ENCODE measurements around the gene DAD1. TPM values are rescaled to one million over a fixed set of nuclear protein-coding genes. Genes with fewer than 3 reads are reported as not detected.
"Not testable (repeated sequence)": the region's sequence is repeated elsewhere in the genome, so short reads cannot be mapped to it uniquely, and the experiment has no call there.

The DAD1 gene
- total RNA-seq, 3 donors from 2014 or later = 287 to 323 (median 300) TPM

DNA sequence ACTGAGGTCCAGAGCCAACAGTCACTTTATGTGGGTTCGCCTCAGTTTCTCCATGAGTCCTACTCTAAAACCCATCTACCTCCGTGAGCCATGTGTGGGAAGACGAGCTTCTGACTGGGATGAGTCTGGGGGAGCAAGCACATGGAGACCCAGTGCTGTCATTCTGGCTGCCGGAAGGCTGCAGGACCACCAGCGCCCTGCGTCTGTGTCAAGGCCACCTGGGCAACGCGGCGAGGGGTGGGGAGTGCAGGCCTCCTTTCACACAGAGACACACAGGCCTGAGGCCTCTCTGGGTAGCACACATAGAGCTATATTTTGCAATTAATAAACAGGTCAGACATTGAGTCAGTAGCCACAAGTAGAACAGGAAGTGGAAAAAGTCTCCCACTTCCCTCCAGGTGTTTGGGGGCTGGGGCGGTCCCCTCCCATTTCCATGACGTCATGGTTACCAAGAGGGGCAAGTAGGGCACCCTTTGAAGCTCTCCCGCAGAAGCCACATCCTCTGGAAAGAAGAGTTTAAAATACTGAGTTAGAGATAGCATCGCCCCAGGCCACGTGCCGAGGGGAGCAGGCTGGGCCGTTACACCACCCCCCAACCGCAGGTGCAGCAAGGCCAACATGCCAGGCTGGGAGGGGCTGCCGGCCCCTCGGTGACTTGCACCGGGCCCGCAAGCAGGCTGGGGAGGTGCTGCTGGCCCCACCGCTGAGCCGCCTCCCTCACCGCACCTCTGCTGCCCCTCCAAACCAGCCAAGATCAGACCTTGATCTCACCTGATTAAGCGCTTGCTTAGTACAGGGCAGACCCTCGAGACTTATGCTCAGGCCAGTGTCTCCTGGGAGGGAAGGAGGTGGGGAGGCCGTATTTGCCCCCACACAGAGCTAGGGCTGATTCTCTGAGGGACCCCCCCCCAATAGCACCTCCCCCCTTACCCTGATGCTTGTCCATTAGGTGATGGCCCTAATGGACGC, 32.7 kb downstream of the DAD1 start:
- DNase-seq = peak; percentile 95
- H3K4me1 Mint-ChIP-seq (ENCODE audit: low read depth) = peaks cover 91% of the 10 kb centered on the region
- peaks cover 22% of the 10 kb centered on the region for H3K36me3 Mint-ChIP-seq (ENCODE audit: insufficient read depth)
- peak overlapping the region; percentile 84 for H3K4me3 Mint-ChIP-seq
- no peaks in the 10 kb centered on the region for H3K9me3 Mint-ChIP-seq
- peak; percentile 62 to 66 for ATAC-seq
- H3K27me3 Mint-ChIP-seq (ENCODE audit: low read depth) = peaks cover 2% of the 10 kb centered on the region

DNA sequence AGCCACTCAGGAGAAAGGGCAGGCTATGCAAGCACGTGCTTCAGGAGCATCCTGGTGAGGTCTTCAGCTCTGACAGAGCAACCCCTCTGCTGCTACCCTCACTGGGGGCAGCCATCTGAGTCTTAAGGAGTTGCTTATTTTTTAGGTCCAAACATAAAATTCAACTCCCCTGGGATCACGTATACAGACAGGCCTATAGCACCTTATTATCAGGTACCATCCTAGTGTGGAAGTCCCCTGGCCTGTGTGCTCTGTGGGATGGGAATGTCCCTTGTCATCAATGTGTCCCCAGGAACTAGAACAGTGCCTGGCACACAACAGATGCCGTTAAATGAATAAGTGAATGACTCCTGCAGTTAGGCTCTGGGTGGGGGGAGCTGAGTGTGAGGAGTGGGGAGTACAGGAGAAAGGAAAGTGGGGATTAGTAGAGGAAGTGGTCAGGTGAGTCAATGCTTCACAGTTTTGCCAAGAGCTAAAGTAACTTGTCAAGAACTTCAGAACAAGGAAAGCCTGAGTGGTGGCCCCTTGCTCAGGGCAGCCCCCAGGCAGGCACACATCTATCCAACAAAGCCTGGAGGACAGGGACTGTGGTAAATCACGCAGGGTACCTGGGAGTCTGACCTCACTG, 33.5 kb downstream of the DAD1 start:
- Mint-ChIP-seq H3K36me3 (ENCODE audit: insufficient read depth) (peaks cover 30% of the 10 kb centered on the region), H3K4me1 (ENCODE audit: low read depth) (peaks cover 91% of the 10 kb centered on the region), H3K4me3 (peak overlapping the region; percentile 84), H3K27me3 (ENCODE audit: low read depth) (peaks cover 2% of the 10 kb centered on the region), H3K9me3 (no peaks in the 10 kb centered on the region)
- ATAC-seq (peak; percentile 36 to 43), DNase-seq (peak; percentile 63)

DNA sequence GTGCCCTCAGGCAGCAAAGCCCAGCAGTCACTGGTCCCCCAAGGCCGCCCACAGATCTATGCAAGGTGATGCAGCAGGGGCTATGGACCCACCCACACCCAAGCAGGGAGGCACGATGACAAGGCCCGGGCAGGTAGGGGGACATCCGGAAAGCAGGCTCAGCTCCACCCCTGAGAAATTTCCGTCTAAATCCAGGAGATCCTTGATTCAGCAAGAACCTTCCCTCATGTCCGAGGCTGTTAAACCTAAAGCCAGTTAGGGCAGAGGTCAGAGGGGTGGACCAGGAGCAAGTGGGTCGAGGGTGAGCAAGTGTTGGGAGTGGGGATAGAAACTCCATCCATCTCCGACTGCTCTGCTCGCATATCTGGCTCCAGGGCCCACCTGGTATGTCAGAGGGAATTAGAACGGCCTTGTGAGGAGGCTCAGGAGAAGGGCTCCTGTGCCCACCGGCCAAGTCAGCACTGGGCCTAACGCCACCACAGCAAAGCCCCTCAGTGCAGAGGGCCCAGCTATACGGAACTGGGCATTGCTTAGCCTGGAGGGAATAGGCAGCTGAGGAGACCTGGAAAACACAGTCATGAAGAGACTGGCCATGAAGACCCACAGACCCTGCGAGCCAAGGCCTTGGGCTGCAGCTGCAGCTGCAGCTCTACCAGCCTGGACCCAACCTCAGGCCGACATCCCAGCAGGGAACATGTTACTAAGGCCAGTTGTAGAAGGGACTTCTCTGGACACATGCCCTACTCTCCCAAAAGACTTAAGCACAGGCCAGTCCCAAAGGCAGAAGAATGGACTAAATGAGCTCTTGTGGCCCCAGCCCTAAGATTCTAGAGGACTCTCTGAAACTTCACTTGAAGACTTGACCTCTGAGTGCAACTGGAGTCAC, 34.3 kb downstream of the DAD1 start:
- H3K9me3 Mint-ChIP-seq = no peaks in the 10 kb centered on the region
- peak overlapping the region; percentile 84 for H3K4me3 Mint-ChIP-seq
- H3K36me3 Mint-ChIP-seq (ENCODE audit: insufficient read depth) = peaks cover 33% of the 10 kb centered on the region
- no peak for ATAC-seq
- peaks cover 92% of the 10 kb centered on the region for H3K4me1 Mint-ChIP-seq (ENCODE audit: low read depth)
- DNase-seq = no peak
- peaks cover 2% of the 10 kb centered on the region for H3K27me3 Mint-ChIP-seq (ENCODE audit: low read depth)

DNA sequence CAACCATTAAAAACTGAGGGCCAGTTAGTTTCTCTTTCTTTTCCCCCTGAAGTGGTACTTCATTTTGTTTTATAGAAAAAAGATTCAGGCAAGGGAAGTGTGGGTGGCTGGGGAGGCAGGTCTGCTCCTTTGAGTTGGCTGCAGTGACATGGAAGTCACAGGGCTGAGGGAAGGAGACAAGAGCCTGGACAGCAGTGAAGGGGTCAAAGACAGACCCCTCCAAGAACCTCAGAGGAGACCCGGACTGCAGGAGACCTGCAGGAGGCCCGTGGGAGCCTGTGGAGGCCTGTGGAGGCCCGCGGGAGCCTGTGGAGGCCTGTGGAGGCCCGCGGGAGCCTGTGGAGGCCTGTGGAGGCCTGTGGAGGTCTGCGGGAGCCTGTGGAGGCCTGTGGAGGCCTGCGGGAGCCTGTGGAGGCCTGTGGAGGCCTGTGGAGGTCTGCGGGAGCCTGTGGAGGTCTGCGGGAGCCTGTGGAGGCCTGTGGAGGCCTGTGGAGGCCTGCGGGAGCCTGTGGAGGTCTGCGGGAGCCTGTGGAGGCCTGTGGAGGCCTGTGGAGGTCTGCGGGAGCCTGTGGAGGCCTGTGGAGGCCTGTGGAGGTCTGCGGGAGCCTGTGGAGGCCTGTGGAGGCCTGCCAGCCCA, 35.0 kb downstream of the DAD1 start:
- ATAC-seq; H3K9me3 Mint-ChIP-seq; H3K27me3 Mint-ChIP-seq (ENCODE audit: low read depth); DNase-seq: not testable (repeated sequence)
- H3K4me3 Mint-ChIP-seq = peak overlapping the region; percentile 65
- H3K36me3 Mint-ChIP-seq (ENCODE audit: insufficient read depth) = peaks cover 41% of the 10 kb centered on the region
- peaks cover 93% of the 10 kb centered on the region for H3K4me1 Mint-ChIP-seq (ENCODE audit: low read depth)

DNA sequence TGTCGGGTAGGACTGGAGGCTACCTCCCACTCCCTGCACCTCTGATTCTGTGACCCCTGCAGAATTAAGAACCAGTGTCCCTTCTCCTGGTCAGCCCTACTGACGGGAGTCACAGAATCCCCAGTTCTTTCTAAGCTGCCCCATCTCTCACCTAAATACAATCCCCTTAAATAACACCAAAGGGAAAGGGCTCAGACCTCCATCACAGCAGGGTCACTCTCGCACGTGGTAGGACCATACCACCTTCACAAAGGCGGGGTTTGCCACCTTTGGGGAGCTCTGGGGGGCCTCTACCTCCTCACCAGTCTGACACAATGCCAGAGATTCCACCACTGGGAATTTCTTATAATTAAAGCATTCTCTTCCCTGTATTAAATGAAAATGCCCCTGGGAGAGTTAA, 35.6 kb downstream of the DAD1 start:
- peak overlapping the region; percentile 65 for H3K4me3 Mint-ChIP-seq
- H3K27me3 Mint-ChIP-seq (ENCODE audit: low read depth) = peaks cover 2% of the 10 kb centered on the region
- DNase-seq (no peak), ATAC-seq (no peak)
- no peaks in the 10 kb centered on the region for H3K9me3 Mint-ChIP-seq
- H3K4me1 Mint-ChIP-seq (ENCODE audit: low read depth) = peaks cover 92% of the 10 kb centered on the region
- H3K36me3 Mint-ChIP-seq (ENCODE audit: insufficient read depth) = peaks cover 45% of the 10 kb centered on the region

DNA sequence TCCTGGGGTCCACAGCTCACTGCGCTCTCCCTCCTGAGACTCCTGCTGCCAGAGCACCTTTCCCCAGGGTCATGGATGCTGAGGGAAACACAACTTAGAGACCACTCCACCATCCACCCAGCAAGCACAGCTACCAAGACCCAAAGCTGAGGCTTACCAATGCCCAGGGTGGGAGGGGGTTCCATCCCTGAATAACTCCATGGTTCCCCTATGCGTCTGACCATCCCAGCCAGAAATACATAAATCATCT, 36.3 kb downstream of the DAD1 start:
- peaks cover 51% of the 10 kb centered on the region for H3K36me3 Mint-ChIP-seq (ENCODE audit: insufficient read depth)
- peaks cover 2% of the 10 kb centered on the region for H3K27me3 Mint-ChIP-seq (ENCODE audit: low read depth)
- H3K4me1 Mint-ChIP-seq (ENCODE audit: low read depth) = peaks cover 92% of the 10 kb centered on the region
- H3K9me3 Mint-ChIP-seq = no peaks in the 10 kb centered on the region
- no peak for ATAC-seq
- no peak for DNase-seq
- peak overlapping the region; percentile 77 for H3K4me3 Mint-ChIP-seq

DNA sequence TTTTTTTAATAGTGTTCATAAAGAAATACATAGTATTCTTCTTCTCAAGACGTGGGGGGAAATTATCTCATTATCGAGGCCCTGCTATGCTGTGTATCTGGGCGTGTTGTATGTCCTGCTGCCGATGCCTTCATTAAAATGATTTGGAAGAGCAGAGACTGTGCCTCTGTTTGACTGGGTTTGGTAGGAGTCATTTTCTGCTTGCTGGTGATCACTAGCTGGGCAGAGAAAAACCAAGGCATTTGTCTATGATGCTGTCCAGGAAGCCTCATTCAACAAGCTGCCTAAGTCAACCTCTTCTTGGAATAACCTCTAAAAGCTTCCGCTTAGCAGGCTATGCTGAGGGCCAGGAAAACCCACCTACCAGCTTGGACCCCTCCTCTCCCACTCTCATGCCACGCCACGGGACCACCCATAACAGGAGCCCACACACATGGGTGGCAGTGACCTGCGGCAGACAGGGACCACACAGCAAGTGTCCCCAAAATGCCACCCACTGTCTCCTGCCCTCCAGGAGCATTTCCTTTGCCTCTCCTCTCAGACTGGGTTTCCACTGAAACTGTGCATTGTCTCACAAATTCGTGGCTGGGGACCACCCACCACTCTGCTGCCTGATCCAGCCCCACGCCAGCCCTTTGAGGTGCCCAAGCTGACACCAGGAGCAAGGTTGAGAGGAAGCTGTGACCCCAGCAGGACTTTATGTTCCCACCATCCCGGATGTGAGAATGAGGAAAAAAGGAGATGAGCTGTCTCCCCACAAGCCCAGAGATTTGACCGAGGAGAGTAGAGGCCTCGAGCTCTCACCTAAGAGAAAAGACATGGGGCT, 36.8 kb downstream of the DAD1 start:
- Mint-ChIP-seq H3K9me3 (no peaks in the 10 kb centered on the region), H3K27me3 (ENCODE audit: low read depth) (peaks cover 2% of the 10 kb centered on the region), H3K36me3 (ENCODE audit: insufficient read depth) (peaks cover 57% of the 10 kb centered on the region), H3K4me1 (ENCODE audit: low read depth) (peaks cover 92% of the 10 kb centered on the region), H3K4me3 (peak overlapping the region; percentile 77)
- ATAC-seq (no peak), DNase-seq (no peak)

DNA sequence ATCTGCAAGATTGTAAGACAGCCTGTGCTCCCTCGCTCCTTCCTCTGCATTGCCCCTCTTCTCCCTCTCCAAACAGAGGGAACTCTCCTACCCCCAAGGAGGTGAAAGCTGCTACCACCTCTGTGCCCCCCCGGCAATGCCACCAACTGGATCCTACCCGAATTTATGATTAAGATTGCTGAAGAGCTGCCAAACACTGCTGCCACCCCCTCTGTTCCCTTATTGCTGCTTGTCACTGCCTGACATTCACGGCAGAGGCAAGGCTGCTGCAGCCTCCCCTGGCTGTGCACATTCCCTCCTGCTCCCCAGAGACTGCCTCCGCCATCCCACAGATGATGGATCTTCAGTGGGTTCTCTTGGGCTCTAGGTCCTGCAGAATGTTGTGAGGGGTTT, 37.4 kb downstream of the DAD1 start:
- no peak for DNase-seq
- ATAC-seq = no peak

DNA sequence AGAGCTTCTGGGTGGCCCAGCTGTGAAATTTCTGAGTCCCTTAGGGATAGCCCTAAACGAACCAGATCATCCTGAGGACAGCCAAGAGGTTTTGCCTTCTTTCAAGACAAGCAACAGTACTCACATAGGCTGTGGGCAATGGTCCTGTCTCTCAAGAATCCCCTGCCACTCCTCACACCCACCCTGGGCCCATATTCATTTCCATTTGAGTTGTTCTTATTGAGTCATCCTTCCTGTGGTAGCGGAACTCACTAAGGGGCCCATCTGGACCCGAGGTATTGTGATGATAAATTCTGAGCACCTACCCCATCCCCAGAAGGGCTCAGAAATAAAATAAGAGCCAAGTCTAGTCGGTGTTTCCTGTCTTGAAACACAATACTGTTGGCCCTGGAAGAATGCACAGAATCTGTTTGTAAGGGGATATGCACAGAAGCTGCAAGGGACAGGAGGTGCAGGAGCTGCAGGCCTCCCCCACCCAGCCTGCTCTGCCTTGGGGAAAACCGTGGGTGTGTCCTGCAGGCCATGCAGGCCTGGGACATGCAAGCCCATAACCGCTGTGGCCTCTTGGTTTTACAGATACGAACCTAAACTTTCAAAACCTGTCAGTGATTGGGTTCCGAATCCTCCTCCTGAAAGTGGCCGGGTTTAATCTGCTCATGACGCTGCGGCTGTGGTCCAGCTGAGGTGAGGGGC, 38.9 kb downstream of the DAD1 start:
- peaks cover 96% of the 10 kb centered on the region for H3K4me1 Mint-ChIP-seq (ENCODE audit: low read depth)
- DNase-seq (peak; percentile 52), ATAC-seq (peak; percentile 71 to 83)
- no peaks in the 10 kb centered on the region for H3K9me3 Mint-ChIP-seq
- peak overlapping the region; percentile 77 for H3K4me3 Mint-ChIP-seq
- H3K36me3 Mint-ChIP-seq (ENCODE audit: insufficient read depth) = peaks cover 75% of the 10 kb centered on the region
- no peaks in the 10 kb centered on the region for H3K27me3 Mint-ChIP-seq (ENCODE audit: low read depth)

More for the DNA sequence above, 37.4 kb downstream of the DAD1 start:
- H3K27me3 Mint-ChIP-seq (ENCODE audit: low read depth) = peaks cover 2% of the 10 kb centered on the region
- peaks cover 62% of the 10 kb centered on the region for H3K36me3 Mint-ChIP-seq (ENCODE audit: insufficient read depth)
- H3K4me3 Mint-ChIP-seq = peak overlapping the region; percentile 77
- no peaks in the 10 kb centered on the region for H3K9me3 Mint-ChIP-seq
- peaks cover 93% of the 10 kb centered on the region for H3K4me1 Mint-ChIP-seq (ENCODE audit: low read depth)

DNA sequence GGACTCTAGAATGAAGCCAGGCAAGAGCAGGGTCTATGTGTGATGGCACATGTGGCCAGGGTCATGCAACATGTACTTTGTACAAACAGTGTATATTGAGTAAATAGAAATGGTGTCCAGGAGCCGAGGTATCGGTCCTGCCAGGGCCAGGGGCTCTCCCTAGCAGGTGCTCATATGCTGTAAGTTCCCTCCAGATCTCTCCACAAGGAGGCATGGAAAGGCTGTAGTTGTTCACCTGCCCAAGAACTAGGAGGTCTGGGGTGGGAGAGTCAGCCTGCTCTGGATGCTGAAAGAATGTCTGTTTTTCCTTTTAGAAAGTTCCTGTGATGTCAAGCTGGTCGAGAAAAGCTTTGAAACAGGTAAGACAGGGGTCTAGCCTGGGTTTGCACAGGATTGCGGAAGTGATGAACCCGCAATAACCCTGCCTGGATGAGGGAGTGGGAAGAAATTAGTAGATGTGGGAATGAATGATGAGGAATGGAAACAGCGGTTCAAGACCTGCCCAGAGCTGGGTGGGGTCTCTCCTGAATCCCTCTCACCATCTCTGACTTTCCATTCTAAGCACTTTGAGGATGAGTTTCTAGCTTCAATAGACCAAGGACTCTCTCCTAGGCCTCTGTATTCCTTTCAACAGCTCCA, 39.6 kb downstream of the DAD1 start:
- peak overlapping the region; percentile 77 for H3K4me3 Mint-ChIP-seq
- ATAC-seq = no peak
- no peaks in the 10 kb centered on the region for H3K27me3 Mint-ChIP-seq (ENCODE audit: low read depth)
- peaks cover 96% of the 10 kb centered on the region for H3K4me1 Mint-ChIP-seq (ENCODE audit: low read depth)
- no peak for DNase-seq
- no peaks in the 10 kb centered on the region for H3K9me3 Mint-ChIP-seq
- peaks cover 81% of the 10 kb centered on the region for H3K36me3 Mint-ChIP-seq (ENCODE audit: insufficient read depth)

DNA sequence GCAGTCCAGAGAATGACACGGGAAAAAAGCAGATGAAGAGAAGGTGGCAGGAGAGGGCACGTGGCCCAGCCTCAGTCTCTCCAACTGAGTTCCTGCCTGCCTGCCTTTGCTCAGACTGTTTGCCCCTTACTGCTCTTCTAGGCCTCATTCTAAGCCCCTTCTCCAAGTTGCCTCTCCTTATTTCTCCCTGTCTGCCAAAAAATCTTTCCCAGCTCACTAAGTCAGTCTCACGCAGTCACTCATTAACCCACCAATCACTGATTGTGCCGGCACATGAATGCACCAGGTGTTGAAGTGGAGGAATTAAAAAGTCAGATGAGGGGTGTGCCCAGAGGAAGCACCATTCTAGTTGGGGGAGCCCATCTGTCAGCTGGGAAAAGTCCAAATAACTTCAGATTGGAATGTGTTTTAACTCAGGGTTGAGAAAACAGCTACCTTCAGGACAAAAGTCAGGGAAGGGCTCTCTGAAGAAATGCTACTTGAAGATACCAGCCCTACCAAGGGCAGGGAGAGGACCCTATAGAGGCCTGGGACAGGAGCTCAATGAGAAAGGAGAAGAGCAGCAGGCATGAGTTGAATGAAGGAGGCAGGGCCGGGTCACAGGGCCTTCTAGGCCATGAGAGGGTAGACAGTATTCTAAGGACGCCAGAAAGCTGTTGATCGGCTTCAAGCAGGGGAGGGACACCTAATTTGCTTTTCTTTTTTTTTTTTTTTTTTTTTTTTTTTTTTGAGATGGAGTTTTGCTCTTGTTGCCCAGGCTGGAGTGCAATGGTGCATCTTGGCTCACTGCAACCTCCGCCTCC, 40.9 kb downstream of the DAD1 start:
- ATAC-seq (no peak), DNase-seq (no peak)
- no peaks in the 10 kb centered on the region for H3K9me3 Mint-ChIP-seq
- peak overlapping the region; percentile 82 for H3K4me3 Mint-ChIP-seq
- H3K27me3 Mint-ChIP-seq (ENCODE audit: low read depth) = no peaks in the 10 kb centered on the region
- peaks cover 87% of the 10 kb centered on the region for H3K36me3 Mint-ChIP-seq (ENCODE audit: insufficient read depth)
- peaks cover 99% of the 10 kb centered on the region for H3K4me1 Mint-ChIP-seq (ENCODE audit: low read depth)

All from activated T-cell treated with anti-CD3 and anti-CD28 coated beads, Interleukin-2, amount 50 U/mL, for 4 hours (primary cell).